ENCODE measurements around the gene PRCP. TPM values are rescaled to one million over a fixed set of nuclear protein-coding genes. Genes with fewer than 3 reads are reported as not detected.
A peak's percentile ranks its signal among the peaks of the same experiment; 100 is the strongest.
"Not testable (repeated sequence)": the region's sequence is repeated elsewhere in the genome, so short reads cannot be mapped to it uniquely, and the experiment has no call there.

Gene PRCP
- total RNA-seq, 1 experiment from 2014 or later: 36.0 TPM

DNA sequence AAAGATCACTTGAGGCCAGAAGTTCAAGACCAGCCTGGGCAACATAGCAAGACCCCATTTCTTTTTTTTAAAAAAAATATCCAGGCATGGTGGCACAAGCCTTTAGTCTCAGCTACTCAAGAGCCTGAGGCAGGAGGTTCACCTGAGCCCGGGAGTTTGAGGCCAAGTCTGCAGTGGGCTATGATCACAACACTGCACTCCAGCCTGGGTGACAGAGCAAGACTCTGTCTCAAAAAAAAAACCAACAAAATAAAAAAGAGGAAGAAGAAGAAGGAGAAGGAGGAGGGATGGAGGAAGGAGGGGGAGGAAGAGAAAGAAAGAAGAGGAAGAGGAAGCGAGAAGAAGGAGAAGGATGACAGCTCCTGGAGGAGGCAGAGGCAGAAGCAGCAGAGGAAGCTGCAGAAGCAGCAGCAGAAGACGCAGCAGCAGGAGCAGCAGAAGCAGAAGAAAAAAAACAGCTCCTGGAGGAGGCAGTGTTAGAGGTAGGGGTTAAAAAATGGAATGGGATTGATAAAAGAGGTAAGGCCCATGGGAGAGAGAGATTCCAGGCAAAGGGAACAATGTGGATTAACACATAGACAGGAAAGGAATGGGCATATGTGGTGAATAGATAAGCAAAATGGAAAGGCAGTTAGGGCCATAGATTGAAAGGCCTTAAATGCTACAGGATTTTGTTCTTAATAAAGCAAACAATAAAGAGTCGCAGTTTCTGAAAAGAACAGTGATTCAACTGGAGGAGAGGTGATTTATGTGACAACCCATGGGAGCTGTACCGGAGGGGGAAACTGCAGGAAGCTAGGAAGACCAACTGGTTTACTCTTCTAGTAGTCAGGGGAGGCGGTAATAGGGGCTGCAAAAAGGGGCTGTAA, 10.9 kb downstream of the PRCP start:
- DNase-seq (ENCODE audit: low read depth): no peak

DNA sequence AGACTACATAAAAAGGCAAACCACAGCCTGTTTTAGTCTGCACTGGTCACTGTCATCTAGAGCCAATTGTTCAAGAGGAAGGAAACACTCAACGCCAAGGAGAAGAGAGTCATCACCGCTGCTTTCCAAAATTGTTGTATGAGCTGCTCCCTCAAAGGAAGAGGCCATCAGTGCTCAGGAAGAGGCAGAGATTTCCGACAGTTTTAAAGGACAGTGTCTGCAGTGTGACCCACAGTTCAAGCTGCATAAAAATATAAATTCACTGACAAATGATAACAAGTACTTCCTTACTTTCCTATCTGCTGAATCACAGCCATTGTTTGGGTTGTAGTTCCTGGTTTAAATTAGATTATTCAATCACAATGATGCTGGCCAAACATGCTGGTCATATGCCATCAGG, 16.4 kb downstream of the PRCP start:
- DNase-seq (ENCODE audit: low read depth): no peak
- in situ Hi-C loops (cut with HindIII; ENCODE audit: low pct_unique_long_range_greater_than_20kb, low sequenced_read_pairs): no loop called here

More for the DNA sequence above, 10.9 kb downstream of the PRCP start:
- in situ Hi-C loops (cut with HindIII; ENCODE audit: low pct_unique_long_range_greater_than_20kb, low sequenced_read_pairs): no loop called here

DNA sequence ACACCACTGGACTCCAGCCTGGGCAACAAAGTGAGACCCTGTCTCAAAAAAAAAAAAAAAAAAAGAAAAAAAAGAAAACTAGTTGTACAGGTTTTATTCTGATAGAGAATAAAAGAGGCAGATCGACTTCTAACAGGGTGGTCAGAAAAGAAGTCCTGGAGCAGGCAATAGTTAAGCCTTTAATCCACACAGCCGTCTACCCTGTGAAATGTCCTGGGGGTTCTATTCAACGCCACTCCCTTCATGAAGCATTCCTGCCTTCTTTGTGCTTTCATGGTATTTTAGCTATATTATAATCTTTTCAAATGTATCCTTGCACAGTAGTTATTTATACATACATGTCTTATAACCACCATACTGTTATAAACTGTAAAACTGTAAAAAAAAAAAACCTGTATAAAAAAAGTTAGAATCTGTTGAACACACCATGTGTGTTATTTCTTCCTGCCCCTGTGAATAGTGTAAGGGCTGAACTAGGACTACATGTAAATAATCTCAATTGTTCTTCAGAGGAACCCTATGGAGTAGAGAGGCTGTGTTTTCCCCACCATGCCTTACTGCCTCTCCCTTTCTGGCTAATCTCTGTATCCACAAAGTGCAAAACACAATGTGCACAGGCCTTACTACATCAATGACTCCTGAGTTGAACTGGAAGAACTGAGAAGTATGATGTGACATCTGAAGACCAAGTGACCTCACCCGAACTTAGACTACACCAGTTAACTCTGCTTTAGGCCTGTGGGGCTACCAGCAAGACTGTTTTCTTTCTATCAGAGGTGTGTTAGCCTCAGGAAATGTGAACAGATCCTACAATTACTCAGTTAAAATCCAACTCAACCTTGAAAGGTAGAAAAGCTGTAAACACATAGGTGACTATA, 25.3 kb downstream of the PRCP start:
- in situ Hi-C loops (cut with HindIII; ENCODE audit: low pct_unique_long_range_greater_than_20kb, low sequenced_read_pairs): no loop called here
- no peak for DNase-seq (ENCODE audit: low read depth)

DNA sequence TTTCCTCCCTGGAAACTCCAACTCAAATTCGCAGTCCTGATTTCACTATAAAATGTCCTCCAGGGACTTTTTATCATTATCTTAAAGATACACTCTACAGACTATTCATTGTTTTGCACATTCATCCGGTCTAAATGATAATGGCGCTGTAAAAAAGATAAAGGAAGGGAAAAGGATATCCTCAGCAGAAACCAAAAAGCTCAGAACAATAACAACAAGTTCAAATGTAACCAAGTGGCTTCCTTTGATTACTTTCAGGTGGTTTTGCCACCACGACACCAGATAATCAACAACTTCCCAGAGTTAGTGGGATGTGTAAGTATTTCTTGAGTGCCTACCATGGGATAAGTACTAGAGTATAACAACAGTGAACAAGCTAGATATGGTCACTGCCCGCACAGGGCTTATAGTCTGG, 26.3 kb downstream of the PRCP start:
- DNase-seq (ENCODE audit: low read depth): no peak
- in situ Hi-C loops (cut with HindIII; ENCODE audit: low pct_unique_long_range_greater_than_20kb, low sequenced_read_pairs): no loop called here

DNA sequence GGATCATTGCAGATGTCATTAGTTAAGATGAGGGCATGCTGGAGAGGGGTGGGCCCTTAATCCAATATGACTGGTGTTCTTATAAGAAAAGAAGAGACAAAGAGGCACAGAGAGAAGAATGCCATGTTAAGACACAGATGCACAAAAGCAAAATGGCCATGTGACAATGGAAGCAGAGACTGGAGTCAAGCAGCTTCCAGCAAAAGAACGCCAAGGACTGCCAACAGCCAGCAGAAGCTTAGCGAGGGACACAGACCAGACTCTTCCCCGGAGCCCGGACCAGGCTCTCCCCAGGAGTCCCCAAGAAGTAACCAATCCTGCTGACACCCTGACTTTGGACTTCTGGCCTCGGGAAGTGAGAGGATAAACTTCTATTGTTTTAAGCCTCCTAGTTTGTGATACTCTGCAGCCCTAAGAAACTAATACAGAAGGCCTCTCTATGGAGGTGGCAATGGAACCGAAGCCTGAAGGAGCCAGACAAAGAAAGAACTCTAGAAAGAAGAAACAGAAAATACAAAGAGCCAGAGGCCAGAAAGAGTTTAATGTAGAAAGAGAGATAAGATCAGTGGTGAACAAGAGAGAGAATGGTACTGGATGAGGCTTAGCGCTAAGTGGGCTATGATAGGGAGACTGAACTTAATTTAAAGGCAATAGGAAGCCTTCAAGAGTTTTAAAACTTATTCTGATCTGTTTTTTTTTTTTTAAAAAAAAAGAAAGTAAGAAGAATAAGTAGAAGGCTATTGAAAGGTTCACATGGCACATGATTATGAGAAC, 27.7 kb downstream of the PRCP start:
- no peak for DNase-seq (ENCODE audit: low read depth)
- in situ Hi-C loops (cut with HindIII; ENCODE audit: low pct_unique_long_range_greater_than_20kb, low sequenced_read_pairs): no loop called here

DNA sequence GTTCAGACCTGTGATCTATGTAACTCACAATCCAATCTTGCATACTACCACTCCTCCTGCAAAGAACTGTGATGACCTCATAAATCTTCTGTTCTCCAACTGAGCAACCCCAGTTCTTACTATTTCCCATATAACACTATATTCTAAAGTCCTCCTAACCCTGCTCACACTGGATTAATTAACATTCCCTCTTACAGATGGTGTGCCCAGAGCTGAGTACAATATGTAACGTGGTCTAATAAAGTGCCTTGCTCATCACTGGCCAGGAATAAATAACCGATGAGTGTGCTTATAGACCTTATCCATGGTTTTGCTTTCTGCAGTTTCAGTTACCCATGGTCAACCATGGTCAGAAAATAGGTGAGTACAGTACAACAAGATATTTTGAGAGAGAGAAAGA, 28.6 kb downstream of the PRCP start:
- in situ Hi-C loops (cut with HindIII; ENCODE audit: low pct_unique_long_range_greater_than_20kb, low sequenced_read_pairs): no loop called here

DNA sequence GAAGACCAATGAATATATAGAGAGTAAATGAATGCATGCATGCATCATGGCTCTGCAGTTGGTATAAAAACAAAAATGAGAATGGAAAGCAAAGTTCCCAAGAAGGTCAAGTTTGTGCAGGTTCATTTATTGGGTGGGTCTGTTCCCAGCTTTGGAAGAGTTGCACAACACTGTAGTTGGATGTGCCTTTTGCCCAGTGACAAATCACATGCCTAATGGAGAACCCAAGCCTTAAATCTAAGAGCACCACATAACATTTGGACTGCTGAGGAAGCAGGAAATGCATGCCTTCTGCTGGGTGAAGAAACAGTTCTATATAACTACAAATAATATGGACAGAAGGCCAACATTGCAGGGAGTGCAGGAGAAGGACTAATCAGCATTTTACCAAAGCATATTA, 30.6 kb downstream of the PRCP start:
- no peak for DNase-seq (ENCODE audit: low read depth)
- in situ Hi-C loops (cut with HindIII; ENCODE audit: low pct_unique_long_range_greater_than_20kb, low sequenced_read_pairs): no loop called here

More for the DNA sequence above, 28.6 kb downstream of the PRCP start:
- no peak for DNase-seq (ENCODE audit: low read depth)

DNA sequence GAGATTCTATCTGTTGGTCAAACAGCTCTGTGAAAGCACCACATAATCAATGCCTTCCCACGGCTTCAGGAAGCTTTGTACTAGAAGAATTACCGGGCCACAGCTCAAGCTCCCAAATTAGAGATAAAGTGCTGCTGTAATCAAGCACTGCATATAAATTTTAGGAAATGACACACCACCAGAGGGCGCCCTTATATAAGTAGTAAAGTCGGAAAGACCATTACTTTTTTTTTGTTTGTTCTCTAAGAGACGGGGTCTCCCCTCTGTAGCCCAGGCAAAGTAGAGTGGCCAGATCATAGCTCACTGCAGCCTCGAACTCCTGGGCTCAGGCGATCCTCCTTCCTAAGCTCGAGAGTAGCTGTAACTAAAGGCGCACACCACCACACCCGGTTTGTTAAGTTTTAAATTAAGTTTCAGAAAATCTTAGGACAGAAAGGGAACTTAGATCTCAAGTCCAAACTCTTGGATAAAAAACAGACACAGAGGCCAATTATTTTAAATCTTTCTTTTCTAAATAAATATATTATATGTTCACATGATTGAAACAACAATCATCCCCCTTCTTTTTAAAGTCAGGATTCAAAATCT, 32.6 kb downstream of the PRCP start:
- in situ Hi-C loops (cut with HindIII; ENCODE audit: low pct_unique_long_range_greater_than_20kb, low sequenced_read_pairs): no loop called here
- peak; percentile 47 for DNase-seq (ENCODE audit: low read depth)

DNA sequence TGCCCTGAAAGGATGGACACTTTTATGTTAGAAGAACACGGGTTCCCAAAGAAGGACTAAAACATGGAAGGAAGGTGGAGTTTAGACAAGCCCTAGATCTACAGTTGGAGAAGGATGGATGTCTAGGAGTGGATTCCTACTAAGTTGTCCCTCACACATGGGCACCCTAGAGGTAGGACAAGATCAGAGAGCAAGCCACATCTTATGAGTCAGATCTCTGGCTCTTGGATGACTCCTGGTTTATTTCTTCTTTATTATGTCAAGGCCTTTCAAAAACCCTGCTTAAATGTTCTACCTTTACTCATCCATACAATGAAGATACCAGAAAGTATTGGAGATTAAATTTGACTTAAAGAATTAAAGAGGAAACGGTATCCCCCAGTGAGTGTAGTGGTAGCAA, 34.4 kb downstream of the PRCP start:
- in situ Hi-C loops (cut with HindIII; ENCODE audit: low pct_unique_long_range_greater_than_20kb, low sequenced_read_pairs): no loop called here
- no peak for DNase-seq (ENCODE audit: low read depth)

DNA sequence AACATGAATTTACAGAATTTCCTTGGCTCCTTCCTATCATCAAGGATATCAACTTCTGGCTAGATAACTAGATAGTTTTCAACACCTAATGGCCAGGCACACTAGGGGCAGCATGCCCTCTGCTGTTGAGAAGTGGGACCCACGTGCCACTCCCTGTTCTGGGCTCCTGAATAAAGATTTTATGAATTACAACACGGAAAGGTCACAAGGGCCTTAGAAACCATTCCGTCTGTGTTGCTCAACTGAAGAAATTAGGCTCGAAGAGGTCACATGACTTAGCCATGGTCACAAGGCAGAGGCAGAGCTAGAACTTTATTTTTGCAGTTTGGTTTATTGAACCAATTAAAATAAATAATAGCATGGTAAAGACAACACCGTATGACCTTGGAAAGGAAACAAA, 36.0 kb downstream of the PRCP start:
- peak; percentile 59 for DNase-seq (ENCODE audit: low read depth)
- in situ Hi-C loops (cut with HindIII; ENCODE audit: low pct_unique_long_range_greater_than_20kb, low sequenced_read_pairs): no loop called here

DNA sequence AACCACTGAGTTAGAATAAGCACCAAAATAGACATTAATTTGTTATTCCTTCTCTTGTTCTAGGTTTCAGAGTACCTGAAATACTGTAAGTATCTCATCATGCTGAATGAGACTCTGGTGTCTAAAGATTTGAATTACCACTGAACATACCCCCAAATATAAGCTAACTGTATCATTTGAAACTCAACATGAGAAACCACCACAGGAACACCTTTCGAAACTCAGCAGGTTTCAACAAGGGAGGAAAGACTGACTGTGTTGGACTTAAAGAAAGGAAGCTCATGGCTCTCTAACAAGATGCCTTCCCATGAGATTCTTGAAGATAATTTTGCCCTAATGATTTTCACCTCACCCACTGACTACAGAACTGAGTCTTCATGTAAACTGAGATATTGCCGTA, 37.0 kb downstream of the PRCP start:
- no peak for DNase-seq (ENCODE audit: low read depth)
- in situ Hi-C loops (cut with HindIII; ENCODE audit: low pct_unique_long_range_greater_than_20kb, low sequenced_read_pairs): no loop called here

DNA sequence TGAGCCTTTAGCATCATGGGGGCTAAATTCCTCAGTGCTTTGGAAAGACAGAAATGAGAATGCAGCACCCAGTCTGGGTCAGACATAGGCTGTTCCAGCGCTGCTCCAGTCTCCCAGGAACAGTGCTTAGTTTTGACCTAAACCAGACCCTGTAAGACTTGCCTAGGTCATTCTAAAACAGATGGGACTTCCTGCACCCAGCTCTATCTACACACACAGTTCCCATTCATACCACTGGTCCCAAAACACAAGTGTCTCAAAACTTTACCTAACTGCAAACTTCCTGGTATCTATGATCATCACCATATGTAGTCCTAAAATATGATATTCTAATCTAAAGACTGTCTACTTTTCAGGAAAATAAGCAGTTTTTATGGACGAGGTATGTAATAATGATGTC, 37.9 kb downstream of the PRCP start:
- in situ Hi-C loops (cut with HindIII; ENCODE audit: low pct_unique_long_range_greater_than_20kb, low sequenced_read_pairs): no loop called here
- DNase-seq (ENCODE audit: low read depth): no peak

DNA sequence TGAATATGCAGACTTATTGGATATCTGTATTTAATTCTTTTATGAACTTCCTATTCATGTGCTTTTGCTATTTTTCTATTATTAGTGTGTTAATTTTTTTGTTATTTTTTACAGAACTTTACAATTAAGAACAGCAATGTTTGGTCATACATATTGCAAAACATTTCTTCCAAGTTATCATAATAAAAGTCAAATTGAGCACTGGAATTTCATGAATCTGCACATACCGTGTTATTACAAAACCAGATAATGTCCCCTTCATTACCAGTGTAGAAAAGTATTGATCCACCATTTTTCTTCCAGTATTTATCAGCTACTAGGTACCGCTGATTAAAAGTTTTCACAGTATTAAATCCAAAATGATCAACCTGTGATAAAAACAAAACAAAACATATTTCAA, 40.5 kb downstream of the PRCP start:
- in situ Hi-C loops (cut with HindIII; ENCODE audit: low pct_unique_long_range_greater_than_20kb, low sequenced_read_pairs): no loop called here
- no peak for DNase-seq (ENCODE audit: low read depth)

DNA sequence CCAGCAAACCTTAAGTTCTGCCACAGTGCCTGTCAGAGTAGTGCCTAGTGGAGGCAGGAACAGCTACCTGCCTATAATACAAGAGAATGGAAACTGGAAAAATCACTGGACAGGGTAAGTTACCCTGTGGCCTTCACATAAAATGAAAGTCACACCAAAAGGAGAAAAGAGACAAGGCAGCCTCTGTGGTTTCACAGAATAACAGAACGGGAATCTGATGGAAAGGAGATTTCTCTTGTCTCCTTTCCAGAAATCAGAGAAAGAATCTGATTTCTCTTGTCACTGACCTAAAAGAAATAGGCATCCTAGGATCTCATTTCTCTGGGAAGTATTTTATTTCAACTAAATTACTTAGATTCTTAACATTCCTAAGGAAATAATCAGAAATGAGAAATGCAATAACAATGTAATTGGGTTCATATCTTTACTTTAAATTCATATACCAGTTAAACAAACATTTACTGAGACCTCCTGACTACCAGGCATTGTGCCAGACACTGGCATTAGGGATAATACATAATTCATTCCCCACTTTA, 41.6 kb downstream of the PRCP start:
- peak; percentile 61 for DNase-seq (ENCODE audit: low read depth)
- in situ Hi-C loops (cut with HindIII; ENCODE audit: low pct_unique_long_range_greater_than_20kb, low sequenced_read_pairs): no loop called here

DNA sequence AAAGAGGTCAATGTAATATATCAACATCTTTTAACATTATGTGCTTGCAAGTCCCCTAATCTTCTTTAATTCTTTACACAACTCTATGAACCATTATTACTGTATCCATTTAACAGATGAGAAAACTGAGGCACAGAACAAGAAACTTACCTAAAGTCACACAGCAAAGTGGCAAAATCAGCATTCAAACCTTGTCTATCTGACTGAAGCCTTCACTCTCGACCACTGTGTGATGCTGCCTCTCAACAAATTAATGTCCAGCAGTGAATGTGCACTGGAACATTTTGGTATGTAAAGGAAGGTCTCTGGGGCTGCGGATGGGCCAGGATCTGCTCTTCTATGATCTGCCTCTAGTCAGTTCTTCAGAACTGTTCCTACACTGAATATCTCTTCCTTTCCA, 42.1 kb downstream of the PRCP start:
- DNase-seq (ENCODE audit: low read depth): no peak
- in situ Hi-C loops (cut with HindIII; ENCODE audit: low pct_unique_long_range_greater_than_20kb, low sequenced_read_pairs): no loop called here

DNA sequence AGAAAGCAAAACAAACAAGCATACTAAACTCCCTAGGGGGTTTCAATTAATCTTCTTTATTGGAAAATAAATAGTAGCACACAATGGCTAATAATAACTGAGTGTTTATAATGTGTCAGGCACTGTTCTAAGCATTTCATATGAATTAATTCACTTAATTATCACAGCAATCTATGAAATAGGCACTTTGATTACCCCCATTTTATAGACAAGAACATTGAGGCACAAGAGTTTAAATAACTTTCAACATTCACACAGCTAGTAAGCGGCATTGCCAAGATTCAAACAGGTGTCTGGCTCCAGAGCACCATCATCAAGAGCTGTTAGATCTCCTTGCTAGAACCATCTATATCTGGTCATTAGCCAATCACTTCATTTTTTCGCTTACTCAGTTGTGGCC, 43.1 kb downstream of the PRCP start:
- in situ Hi-C loops (cut with HindIII; ENCODE audit: low pct_unique_long_range_greater_than_20kb, low sequenced_read_pairs): no loop called here
- DNase-seq (ENCODE audit: low read depth): no peak

DNA sequence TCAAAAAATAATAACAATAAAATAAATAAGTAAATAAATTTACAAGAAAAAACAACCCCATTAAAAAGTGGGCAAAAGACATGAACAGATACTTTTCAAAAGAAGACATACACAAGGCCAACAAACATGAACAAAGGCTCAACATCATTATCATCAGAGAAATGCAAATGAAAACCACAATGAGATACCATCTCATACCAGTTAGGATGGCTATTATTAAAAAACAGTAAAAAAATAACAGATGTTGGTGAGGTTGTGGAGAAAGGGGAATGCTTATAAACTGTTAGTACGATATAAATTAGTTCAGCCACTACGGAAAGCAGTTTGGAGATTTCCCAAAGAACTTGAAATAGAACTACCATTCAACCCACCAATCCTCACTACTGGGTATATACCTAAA, 44.6 kb downstream of the PRCP start:
- in situ Hi-C loops (cut with HindIII; ENCODE audit: low pct_unique_long_range_greater_than_20kb, low sequenced_read_pairs): no loop called here

DNA sequence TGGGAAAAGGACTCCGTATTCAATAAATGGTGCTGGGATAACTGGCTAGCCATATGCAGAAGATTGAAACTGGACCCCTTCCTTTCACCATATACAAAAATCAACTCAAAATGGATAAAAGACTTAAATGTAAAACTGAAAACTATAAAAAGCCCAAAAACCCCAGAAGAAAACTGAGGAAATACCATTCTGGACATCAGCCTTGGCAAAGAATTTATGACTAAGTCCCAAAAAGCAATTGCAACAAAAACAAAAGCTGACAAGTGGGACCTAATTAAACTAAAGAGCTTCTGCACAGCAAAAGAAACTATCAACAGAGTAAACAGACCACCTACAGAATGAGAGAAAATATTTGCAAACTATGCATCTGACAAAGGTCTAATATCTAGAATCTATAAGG, 45.3 kb downstream of the PRCP start:
- in situ Hi-C loops (cut with HindIII; ENCODE audit: low pct_unique_long_range_greater_than_20kb, low sequenced_read_pairs): not testable (repeated sequence)

More for the DNA sequence above, 44.6 kb downstream of the PRCP start:
- DNase-seq (ENCODE audit: low read depth): no peak

More for the DNA sequence above, 45.3 kb downstream of the PRCP start:
- not testable (repeated sequence) for DNase-seq (ENCODE audit: low read depth)

All from Caki2 (cell line).